Psoas muscle (tissue), 8 donors: Measurements from ENCODE around the gene DBNDD1. TPM values are rescaled to one million over a fixed set of nuclear protein-coding genes. Genes with fewer than 3 reads are reported as not detected.

ENCODE experiments used
- ATAC-seq, 4 donors: fragments of 200-7000 bp; cut with Tn5 transposase; one replicate each; pipeline ENCODE4 v1.9.1; 2020; ENCODE audit warnings: moderate library complexity in 3 of 4, mild to moderate bottlenecking in 2 of 4
- DNase-seq, 2 donors: peaks; one replicate each; pipeline ENCODE4 v3.0.0-alpha.2; 2020
- H3K27ac ChIP-seq: fragments of 200-600 bp; one replicate; pipeline ENCODE4 v1.8.0; 2022
- H3K27me3 ChIP-seq, 3 donors: fragments of 200-600 bp in 1 of 3; one replicate each; pipeline versions ENCODE4 v1.6.1 to v1.8.0; 2013 to 2022; ENCODE audit warnings: low read length in 2 of 3, mild to moderate bottlenecking in 2 of 3, moderate library complexity in 1 of 3; ENCODE audit not compliant: insufficient read depth in 3 of 3
- H3K36me3 ChIP-seq, 2 donors: fragments of 200-600 bp in 1 of 2; one replicate each; pipeline versions ENCODE4 v1.6.1 to v1.8.0; 2013 to 2022; ENCODE audit warnings: low read depth in 1 of 2, mild to moderate bottlenecking in 1 of 2, moderate library complexity in 1 of 2; ENCODE audit not compliant: insufficient read depth in 1 of 2
- H3K4me1 ChIP-seq: fragments of 200-600 bp; one replicate; pipeline ENCODE4 v1.8.0; 2022
- H3K4me3 ChIP-seq: fragments of 200-600 bp; one replicate; pipeline ENCODE4 v1.8.0; 2022; ENCODE audit warnings: mild to moderate bottlenecking
- H3K9me3 ChIP-seq: fragments of 200-600 bp; one replicate; pipeline ENCODE4 v1.8.0; 2022
- WGBS, 3 donors: extraction: QIAGEN DNeasy Blood & Tissue Kit; methylation state at CpG; one replicate each; pipeline versions ENCODE4 v1.1.6 to v1.1.7; 2013; 5-methylcytosine and 5-hydroxymethylcytosine counted together
- intact Hi-C, 2 donors: fragments of 100-400 bp; cut with DNase I; formaldehyde crosslinking; loops; one replicate each; pipeline versions ENCODE4 v1.11.0 to v1.14.2; 2022
- polyA plus RNA-seq, 3 donors: library from polyadenylated mRNA; stranded (reverse); fragments of 200-250 nt; gene quantifications; one replicate each; pipeline ENCODE4 v1.2.3, GENCODE V29; 2013
- total RNA-seq, 4 donors: library from RNA; stranded (reverse); fragmentation: NEBNext Ultra II Directional in 2 of 4; extraction: Animal tissue kit (Norgen Biotek cat#: 25700) in 2 of 4; gene quantifications; one replicate each; pipeline versions ENCODE4 v1.2.1 to v1.2.4, GENCODE V29; 2021 to 2023
- TF ChIP-seq, protein P1 (sequence below): fragments of 200-600 bp; IDR thresholded peaks from one replicate; pipeline ENCODE4 v1.8.0; 2022; ENCODE audit warnings: antibody characterized with exemption
- donor health status: healthy with polysubstance abuse.
- donor health status: DM: no; HTN: no; CAD: no; lungs with moderate emphysema.
- donor health status: Bipolar disorder and iron deficiency.
- donor health status: healthy.
- donor health status: DM: yes; HTN: yes; CAD: no.
- donor health status: DM: no; HTN: no; CAD: no.
- donor health status: DM: no; HTN: no; CAD: no.
- donor health status: DM: yes; HTN: yes; CAD: no.

Gene DBNDD1
- total and polyA plus RNA-seq, 7 donors, result 14.1 to 37.8 (median 20.2) TPM

DNA sequence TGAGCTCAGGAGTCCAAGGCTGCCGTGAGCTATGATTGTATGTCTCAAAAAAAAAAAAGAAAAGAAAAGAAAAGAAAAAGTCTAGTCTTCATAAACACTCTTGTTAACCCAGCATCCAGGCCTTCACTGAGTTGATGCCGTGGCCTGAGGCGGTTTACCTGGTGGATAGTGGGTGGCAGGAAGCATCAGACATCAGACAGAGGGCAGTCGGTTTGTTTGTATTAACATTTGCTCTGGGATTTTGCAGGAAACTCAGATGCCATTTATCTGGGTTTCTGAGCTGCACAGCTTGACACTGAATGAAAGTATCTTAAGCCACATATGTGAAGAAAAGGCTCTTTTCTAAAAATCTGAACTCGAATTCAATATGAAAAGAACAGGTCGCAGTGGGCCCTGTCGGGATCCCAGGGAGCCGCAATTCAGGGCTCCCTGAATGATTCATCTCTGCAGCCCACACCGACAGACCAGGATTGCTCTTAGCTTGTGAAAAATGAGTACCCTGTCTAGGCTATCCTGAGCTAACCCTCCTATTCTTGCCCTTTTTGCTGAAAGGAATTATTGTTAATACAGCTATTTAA, 1.1 kb upstream of the DBNDD1 start:
- Histone ChIP-seq H3K9me3 (no peaks in the 10 kb centered on the region), H3K27me3 (no peaks in the 10 kb centered on the region), H3K27ac (peak overlapping the region; percentile 59), H3K4me3 (peak overlapping the region; percentile 81), H3K36me3 (no peaks in the 10 kb centered on the region), H3K4me1 (peaks cover 44% of the 10 kb centered on the region)
- ATAC-seq (no peak), DNase-seq (no peak)
- TF ChIP-seq, protein P1, sequence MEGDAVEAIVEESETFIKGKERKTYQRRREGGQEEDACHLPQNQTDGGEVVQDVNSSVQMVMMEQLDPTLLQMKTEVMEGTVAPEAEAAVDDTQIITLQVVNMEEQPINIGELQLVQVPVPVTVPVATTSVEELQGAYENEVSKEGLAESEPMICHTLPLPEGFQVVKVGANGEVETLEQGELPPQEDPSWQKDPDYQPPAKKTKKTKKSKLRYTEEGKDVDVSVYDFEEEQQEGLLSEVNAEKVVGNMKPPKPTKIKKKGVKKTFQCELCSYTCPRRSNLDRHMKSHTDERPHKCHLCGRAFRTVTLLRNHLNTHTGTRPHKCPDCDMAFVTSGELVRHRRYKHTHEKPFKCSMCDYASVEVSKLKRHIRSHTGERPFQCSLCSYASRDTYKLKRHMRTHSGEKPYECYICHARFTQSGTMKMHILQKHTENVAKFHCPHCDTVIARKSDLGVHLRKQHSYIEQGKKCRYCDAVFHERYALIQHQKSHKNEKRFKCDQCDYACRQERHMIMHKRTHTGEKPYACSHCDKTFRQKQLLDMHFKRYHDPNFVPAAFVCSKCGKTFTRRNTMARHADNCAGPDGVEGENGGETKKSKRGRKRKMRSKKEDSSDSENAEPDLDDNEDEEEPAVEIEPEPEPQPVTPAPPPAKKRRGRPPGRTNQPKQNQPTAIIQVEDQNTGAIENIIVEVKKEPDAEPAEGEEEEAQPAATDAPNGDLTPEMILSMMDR, result no peak
- intact Hi-C loops, result no loop called here
- WGBS, 3 donors, result 60 to 72% (median 63%) methylated on average over 9 of the region's 9 CpGs

DNA sequence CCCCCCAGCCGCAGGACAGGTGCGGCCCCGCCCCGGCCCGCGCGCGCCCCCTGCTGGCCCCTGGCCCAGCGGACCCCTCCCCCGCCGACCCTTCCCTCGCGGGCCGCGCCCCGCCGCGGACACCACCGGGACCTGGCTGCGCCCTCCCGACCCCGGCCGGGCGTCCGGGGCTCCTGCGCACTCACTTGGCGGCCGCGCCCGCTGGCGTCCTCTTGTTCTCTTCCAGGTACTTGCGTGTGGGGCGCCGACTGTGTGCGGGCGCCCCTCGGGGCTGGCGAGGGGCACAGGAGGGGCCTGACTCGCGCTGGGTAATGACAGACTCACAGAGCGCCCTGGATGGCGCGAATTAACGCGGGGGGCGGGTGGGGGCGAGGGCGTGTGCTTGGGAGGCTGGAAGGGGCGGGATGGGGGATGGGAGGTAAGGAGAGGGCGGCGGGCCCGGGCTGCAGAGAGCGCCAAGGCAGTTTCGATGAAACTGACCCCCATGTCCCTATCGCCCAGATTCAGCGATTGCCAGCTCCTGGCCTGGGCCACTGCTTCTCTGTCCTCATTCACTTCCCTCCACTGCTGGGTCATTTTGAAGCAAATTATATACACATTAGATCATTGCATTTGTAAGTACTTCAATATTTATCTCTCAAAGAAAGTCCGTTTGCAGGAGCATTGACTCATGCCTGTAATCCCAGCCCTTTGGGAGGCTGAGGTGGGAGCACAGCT, 445 bp upstream of the DBNDD1 start:
- Histone ChIP-seq H3K27ac (peak overlapping the region; percentile 59), H3K36me3 (no peaks in the 10 kb centered on the region), H3K9me3 (no peaks in the 10 kb centered on the region), H3K4me3 (peak overlapping the region; percentile 81), H3K4me1 (peaks cover 44% of the 10 kb centered on the region), H3K27me3 (no peaks in the 10 kb centered on the region)
- intact Hi-C loops, result loop anchor here in 1 of 2 donors (2.0 kb wide), 1 partner anchor 71 kb away; the partner anchor contains the start of gene DEF8
- 1 to 3% (median 2%) methylated on average over 38 to 57 of the region's 57 CpGs for WGBS, 3 donors
- DNase-seq, result peak; percentile 45 to 69
- ATAC-seq, result peak; percentile 30 to 56 (median 44)
- TF ChIP-seq, protein P1, result peak; percentile 28

DNA sequence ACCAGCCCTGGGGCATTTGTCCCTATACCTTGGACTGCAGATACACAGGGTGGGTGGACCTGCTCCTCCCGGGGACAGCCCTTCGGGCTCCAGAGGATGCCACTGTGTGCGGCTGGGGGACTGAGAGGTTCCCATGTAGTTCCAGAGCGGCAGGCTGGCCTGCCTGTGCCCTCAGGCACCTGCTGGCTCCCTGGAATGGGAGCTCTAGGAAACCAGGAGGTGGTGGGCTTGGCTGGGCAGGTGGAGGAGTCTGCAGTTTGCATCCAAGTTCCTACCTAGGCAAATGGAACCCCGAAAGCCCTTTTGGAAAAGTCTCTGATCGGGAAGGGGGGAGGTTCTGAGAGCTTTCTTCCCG, 982 bp downstream of the DBNDD1 start:
- TF ChIP-seq, protein P1, result no peak
- H3K36me3 ChIP-seq, result no peaks in the 10 kb centered on the region
- DNase-seq (no peak), ATAC-seq (no peak)
- 53 to 59% (median 58%) methylated on average over 7 of the region's 7 CpGs for WGBS, 3 donors
- H3K4me1 ChIP-seq, result peaks cover 43% of the 10 kb centered on the region
- intact Hi-C loops, result loop anchor here in 1 of 2 donors (2.0 kb wide), 1 partner anchor 69 kb away; the partner anchor contains the start of gene DEF8
- H3K27me3 ChIP-seq, result no peaks in the 10 kb centered on the region
- H3K9me3 ChIP-seq, result no peaks in the 10 kb centered on the region
- peak overlapping the region; percentile 81 for H3K4me3 ChIP-seq
- peak overlapping the region; percentile 73 for H3K27ac ChIP-seq

DNA sequence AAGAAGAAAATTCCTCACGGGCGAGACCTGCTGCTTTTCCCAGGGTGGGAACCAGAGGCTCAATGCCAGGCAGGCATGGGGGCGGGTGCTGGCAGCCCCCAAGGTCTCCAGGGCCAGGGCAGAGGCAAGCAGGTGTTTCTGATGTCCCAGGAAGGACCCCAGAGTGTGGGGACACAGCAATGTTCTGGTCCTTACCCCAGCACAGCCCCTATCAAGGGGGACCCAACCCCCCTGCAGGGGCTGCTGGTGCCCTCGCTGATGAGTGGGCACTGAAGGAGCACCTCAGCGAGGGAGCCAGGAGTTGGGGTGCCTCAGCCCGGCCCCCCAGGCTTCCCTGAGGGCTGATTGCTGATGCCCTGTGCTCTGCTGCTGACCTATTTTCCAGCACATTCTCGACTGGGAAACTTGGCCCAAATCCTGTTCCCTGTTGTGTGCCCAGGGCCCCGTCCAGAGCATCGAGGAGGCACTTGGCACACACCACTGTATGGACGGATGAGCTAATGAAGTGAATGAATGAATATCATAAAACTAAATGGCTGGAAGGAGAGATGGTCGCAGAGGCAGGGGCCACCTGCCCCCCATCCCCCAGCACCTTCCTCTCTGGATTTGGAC, 2.8 kb downstream of the DBNDD1 start:
- Histone ChIP-seq H3K9me3 (no peaks in the 10 kb centered on the region), H3K36me3 (no peaks in the 10 kb centered on the region), H3K4me3 (no peak overlapping the region), H3K27ac (no peak overlapping the region), H3K4me1 (peaks cover 40% of the 10 kb centered on the region), H3K27me3 (no peaks in the 10 kb centered on the region)
- WGBS, 3 donors, result 46 to 59% (median 52%) methylated on average over 11 of the region's 11 CpGs
- DNase-seq (no peak), ATAC-seq (no peak)
- TF ChIP-seq, protein P1, result no peak
- intact Hi-C loops, result no loop called here
